HCT116 (cell line): ENCODE data around the gene ZNF580. TPM values are rescaled to one million over a fixed set of nuclear protein-coding genes. Genes with fewer than 3 reads are reported as not detected.

Experiments used
- ATAC-seq: fragments of 200-7000 bp; cut with Tn5 transposase; 2 replicates; pipeline ENCODE4 v1.9.1; 2020; ENCODE audit warnings: mild to moderate bottlenecking, moderate library complexity
- BruUV-seq: library from RNA; stranded (reverse); fragments of 400-500 nt; replicated peaks from 2 replicates; lab custom pipeline; 2021; lab: Mats Ljungman, UMichigan
- CTCF ChIA-PET: fragments of 300-600 bp; sonication (Branson Sonifier 250); formaldehyde crosslinking; loops from one replicate; lab custom pipeline; 2021; ENCODE audit warnings: antibody characterized with exemption; lab: Charles Lee
- POLR2A ChIA-PET: fragments of 300-600, 350-600 bp; sonication (Branson Sonifier 250); formaldehyde crosslinking; loops from one replicate; lab custom pipeline; 2021; ENCODE audit warnings: antibody characterized with exemption; lab: Charles Lee
- RAD21 ChIA-PET, 2 experiments: fragments of 300-600 bp; sonication (Branson Sonifier 250); formaldehyde crosslinking; loops; one replicate each; lab custom pipeline; 2023; ENCODE audit warnings: low total read pairs in 2 of 2; ENCODE audit not compliant: uncharacterized antibody in 2 of 2, unreplicated experiment in 2 of 2, low non-redundant PET in 1 of 2; lab: Charles Lee
- DNase-seq: peaks from one replicate; pipeline ENCODE4 v3.0.0-alpha.2; 2010; ENCODE audit warnings: low read depth, low spot score
- H2AFZ ChIP-seq: fragments of 200-600 bp; shearing (Covaris generic), sonication (generic); 2 replicates; pipeline ENCODE4 v1.6.1; 2017; ENCODE audit warnings: low read depth, mixed run types, mixed read lengths, antibody characterized with exemption, low read length; ENCODE audit not compliant: poor library complexity, severe bottlenecking
- H3K27ac ChIP-seq: 2 replicates; pipeline ENCODE4 v1.5.1; 2012; ENCODE audit warnings: low read depth, low read length
- H3K27me3 ChIP-seq: fragments of 200-600 bp; sonication (generic); 2 replicates; pipeline ENCODE4 v1.6.1; 2016; ENCODE audit warnings: mixed run types, low read length, mixed read lengths; ENCODE audit not compliant: insufficient read depth
- H3K36me3 ChIP-seq, 2 experiments: fragments of 200-500 bp in 1 of 2; fragments of 200-600 bp in 1 of 2; sonication (Bioruptor generic) in 1 of 2; sonication (generic) in 1 of 2; 2 replicates each; pipeline versions ENCODE4 v1.5.1 to v1.6.1; 2014 to 2016; ENCODE audit warnings: low read length in 2 of 2, inconsistent platforms in 1 of 2, mixed read lengths in 1 of 2, mixed run types in 1 of 2; ENCODE audit not compliant: insufficient read depth in 2 of 2, control insufficient read depth in 1 of 2
- H3K4me1 ChIP-seq, 2 experiments: fragments of 200-600 bp in 1 of 2; sonication (generic) in 1 of 2; 2 replicates each; pipeline versions ENCODE4 v1.5.1 to v1.6.1; 2012 to 2017; ENCODE audit warnings: low read length in 2 of 2, inconsistent platforms in 1 of 2, mild to moderate bottlenecking in 1 of 2, mixed read lengths in 1 of 2, mixed run types in 1 of 2, moderate library complexity in 1 of 2; ENCODE audit not compliant: insufficient read depth in 2 of 2, control insufficient read depth in 1 of 2
- H3K4me2 ChIP-seq: fragments of 200-600 bp; sonication (generic); 2 replicates; pipeline ENCODE4 v1.6.1; 2017; ENCODE audit warnings: mixed run types, low read length, mixed read lengths
- H3K4me3 ChIP-seq, 2 experiments: fragments of 200-600 bp in 1 of 2; sonication (generic) in 1 of 2; replicated peaks in 1 of 2; 2 replicates each; pipeline ENCODE4 v1.5.1; 2011 to 2016; ENCODE audit warnings: low read length in 2 of 2, control low read depth in 1 of 2, low read depth in 1 of 2, mild to moderate bottlenecking in 1 of 2, mixed read lengths in 1 of 2, mixed run types in 1 of 2
- H3K79me2 ChIP-seq: fragments of 200-600 bp; sonication (generic); 2 replicates; pipeline ENCODE4 v1.6.1; 2017; ENCODE audit warnings: mild to moderate bottlenecking, mixed run types, low read length, moderate library complexity, mixed read lengths; ENCODE audit not compliant: insufficient read depth
- H3K9ac ChIP-seq: fragments of 200-600 bp; sonication (generic); 2 replicates; pipeline ENCODE4 v1.6.1; 2016; ENCODE audit warnings: low read length, mixed read lengths
- H3K9me2 ChIP-seq: fragments of 200-600 bp; sonication (generic), shearing (Covaris generic); 2 replicates; pipeline ENCODE4 v1.6.1; 2017; ENCODE audit warnings: mixed run types, mild to moderate bottlenecking, moderate library complexity; ENCODE audit not compliant: insufficient read depth
- H3K9me3 ChIP-seq, 2 experiments: fragments of 200-500 bp in 1 of 2; fragments of 200-600 bp in 1 of 2; sonication (Bioruptor generic) in 1 of 2; sonication (generic) in 1 of 2; 2 replicates each; pipeline ENCODE4 v1.6.1; 2014 to 2017; ENCODE audit warnings: low read length in 2 of 2, mixed read lengths in 2 of 2, inconsistent platforms in 1 of 2, low read depth in 1 of 2, mild to moderate bottlenecking in 1 of 2, mixed run types in 1 of 2, moderate library complexity in 1 of 2; ENCODE audit not compliant: control insufficient read depth in 1 of 2, insufficient read depth in 1 of 2
- H4K20me1 ChIP-seq: fragments of 200-600 bp; sonication (generic), shearing (Covaris generic); 2 replicates; pipeline ENCODE4 v1.6.1; 2017; ENCODE audit warnings: mixed run types, mild to moderate bottlenecking, moderate library complexity; ENCODE audit not compliant: insufficient read depth
- ATF3 ChIP-seq: IDR thresholded peaks from 2 replicates; pipeline ENCODE4 v1.6.1; 2012
- CBX3 ChIP-seq: IDR thresholded peaks from 2 replicates; pipeline ENCODE4 v1.6.1; 2012; ENCODE audit warnings: low read depth
- CEBPB ChIP-seq: IDR thresholded peaks from 2 replicates; pipeline ENCODE4 v1.6.1; 2012; ENCODE audit warnings: low read depth
- ELF1 ChIP-seq: IDR thresholded peaks from 2 replicates; pipeline ENCODE4 v1.6.1; 2012; ENCODE audit warnings: low read depth, borderline replicate concordance
- EZH2phosphoT487 ChIP-seq: fragments of 200-600 bp; IDR thresholded peaks from 2 replicates; pipeline ENCODE4 v1.6.1; 2018; ENCODE audit warnings: antibody characterized with exemption, borderline replicate concordance
- JUND ChIP-seq: IDR thresholded peaks from 2 replicates; pipeline ENCODE4 v1.6.1; 2012
- MAX ChIP-seq: IDR thresholded peaks from 2 replicates; pipeline ENCODE4 v1.6.1; 2012
- POLR2A ChIP-seq: IDR thresholded peaks from 2 replicates; pipeline ENCODE4 v1.7.0; 2011; ENCODE audit warnings: borderline replicate concordance; ENCODE audit not compliant: insufficient read depth, insufficient read length; ENCODE audit errors: extremely low read depth
- POLR2AphosphoS5 ChIP-seq: IDR thresholded peaks from 2 replicates; pipeline ENCODE4 v1.6.1; 2011; ENCODE audit warnings: mild to moderate bottlenecking, low read depth, low read length, moderate library complexity
- SP1 ChIP-seq: IDR thresholded peaks from 2 replicates; pipeline ENCODE4 v1.6.1; 2012; ENCODE audit warnings: low read depth
- SRF ChIP-seq: IDR thresholded peaks from 2 replicates; pipeline ENCODE4 v1.6.1; 2012; ENCODE audit warnings: low read depth
- TCF7L2 ChIP-seq: IDR thresholded peaks from 2 replicates; pipeline ENCODE4 v1.7.0; 2011; ENCODE audit warnings: borderline replicate concordance, inconsistent platforms; ENCODE audit not compliant: insufficient read depth, insufficient read length; ENCODE audit errors: extremely low read depth
- YY1 ChIP-seq: IDR thresholded peaks from 2 replicates; pipeline ENCODE4 v1.6.1; 2011; ENCODE audit warnings: low read length, low read depth, moderate library complexity, mild to moderate bottlenecking; ENCODE audit not compliant: insufficient replicate concordance; ENCODE audit errors: extremely low read depth
- ZBTB33 ChIP-seq: IDR thresholded peaks from 2 replicates; pipeline ENCODE4 v1.6.1; 2011; ENCODE audit warnings: mild to moderate bottlenecking, low read length, moderate library complexity; ENCODE audit not compliant: insufficient replicate concordance; ENCODE audit errors: extremely low read depth
- ZFX ChIP-seq: fragments of 450-650 bp; IDR thresholded peaks from 2 replicates; pipeline ENCODE4 v1.6.1; 2017
- intact Hi-C: fragments of 100-400 bp; cut with micrococcal nuclease; formaldehyde crosslinking; loops from 2 replicates; pipeline ENCODE4 v1.10.0; 2022
- total RNA-seq: library from RNA; stranded (reverse); gene quantifications from one replicate; pipeline ENCODE4 v1.2.1, GENCODE V29; 2021; ENCODE audit not compliant: unreplicated experiment
- TF ChIP-seq, protein P1 (sequence below), 3 experiments: fragments of 200-600 bp in 1 of 3; sonication (generic) in 1 of 3; IDR thresholded peaks in 2 of 3; conservative IDR thresholded peaks in 1 of 3; 2 replicates each; pipeline ENCODE4 v1.5.1; 2012 to 2017; ENCODE audit warnings: low read depth in 2 of 3, low read length in 2 of 3, antibody characterized with exemption in 1 of 3, borderline replicate concordance in 1 of 3, control low read depth in 1 of 3, mild to moderate bottlenecking in 1 of 3, mixed read lengths in 1 of 3, mixed run types in 1 of 3, moderate library complexity in 1 of 3; ENCODE audit not compliant: insufficient read depth in 1 of 3
- TF ChIP-seq, protein P2 (sequence below): IDR thresholded peaks from 2 replicates; pipeline ENCODE4 v1.6.1; 2012; ENCODE audit warnings: low read depth

Gene ZNF580
- total RNA-seq, 1 experiment from 2014 or later, result 36.7 TPM

DNA sequence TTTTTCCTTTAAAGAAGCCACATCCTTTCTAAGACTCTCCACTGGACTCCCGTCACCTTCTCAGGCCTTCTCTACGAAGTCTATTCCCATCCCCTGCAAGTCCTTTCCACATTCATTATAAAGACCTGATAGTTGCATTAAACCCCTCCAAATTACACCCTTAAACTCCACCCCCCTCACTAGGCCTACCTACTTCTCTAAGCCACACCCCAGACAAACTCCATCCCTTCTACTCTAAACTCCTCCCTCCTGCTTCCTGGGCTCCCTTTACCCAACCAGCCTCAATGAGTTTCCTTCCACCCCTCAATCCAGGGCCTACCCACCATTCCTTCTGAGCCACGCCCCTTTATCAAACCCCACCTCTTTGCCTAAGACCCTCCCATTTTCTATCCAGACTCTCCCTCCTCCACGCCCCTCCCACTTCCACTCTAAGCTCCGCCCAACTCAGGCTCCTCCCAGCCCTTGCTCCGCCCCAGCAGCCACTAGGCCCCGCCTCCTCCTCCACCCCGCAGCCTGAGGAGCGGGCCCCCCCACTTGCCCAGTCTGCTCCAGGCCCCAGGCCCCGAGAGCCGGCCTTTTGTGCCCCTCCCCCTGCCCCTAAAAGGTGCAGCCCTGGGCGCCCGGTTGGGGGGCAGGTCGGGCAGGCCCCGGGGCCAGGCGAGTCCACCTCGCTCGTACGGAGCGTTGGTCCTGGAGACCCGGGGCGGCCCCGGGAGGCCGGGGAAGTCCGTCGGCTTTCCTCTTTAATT is 41.9 kb upstream of the ZNF580 start:
- H3K9me3 ChIP-seq, result no peaks in the 10 kb centered on the region
- peak overlapping the region; percentile 83 for H3K27ac ChIP-seq
- no peaks in the 10 kb centered on the region for H3K27me3 ChIP-seq
- CTCF ChIA-PET, result interaction anchor here (1.0 to 2.5 kb wide), 8 partner anchors 11 to 452 kb away, joined by 4 to 14 read pairs (median 6); no protein-coding TSS in a partner anchor
- peak; percentile 79 for ATAC-seq
- H4K20me1 ChIP-seq, result no peaks in the 10 kb centered on the region
- H3K4me1 ChIP-seq, result peaks cover 21 to 33% of the 10 kb centered on the region in 2 experiments; a peak in 3 of 4 replicates
- no peak for TF ChIP-seq EZH2phosphoT487
- TF ChIP-seq CEBPB, result no peak
- peak; percentile 7; the same call in 1 of the 2 replicates for TF ChIP-seq SP1
- TF ChIP-seq ZFX, result peak; percentile 74
- TF ChIP-seq CBX3, result no peak
- no peak for TF ChIP-seq ZBTB33
- no peak for TF ChIP-seq MAX
- TF ChIP-seq YY1, result no peak
- TF ChIP-seq, protein P1, sequence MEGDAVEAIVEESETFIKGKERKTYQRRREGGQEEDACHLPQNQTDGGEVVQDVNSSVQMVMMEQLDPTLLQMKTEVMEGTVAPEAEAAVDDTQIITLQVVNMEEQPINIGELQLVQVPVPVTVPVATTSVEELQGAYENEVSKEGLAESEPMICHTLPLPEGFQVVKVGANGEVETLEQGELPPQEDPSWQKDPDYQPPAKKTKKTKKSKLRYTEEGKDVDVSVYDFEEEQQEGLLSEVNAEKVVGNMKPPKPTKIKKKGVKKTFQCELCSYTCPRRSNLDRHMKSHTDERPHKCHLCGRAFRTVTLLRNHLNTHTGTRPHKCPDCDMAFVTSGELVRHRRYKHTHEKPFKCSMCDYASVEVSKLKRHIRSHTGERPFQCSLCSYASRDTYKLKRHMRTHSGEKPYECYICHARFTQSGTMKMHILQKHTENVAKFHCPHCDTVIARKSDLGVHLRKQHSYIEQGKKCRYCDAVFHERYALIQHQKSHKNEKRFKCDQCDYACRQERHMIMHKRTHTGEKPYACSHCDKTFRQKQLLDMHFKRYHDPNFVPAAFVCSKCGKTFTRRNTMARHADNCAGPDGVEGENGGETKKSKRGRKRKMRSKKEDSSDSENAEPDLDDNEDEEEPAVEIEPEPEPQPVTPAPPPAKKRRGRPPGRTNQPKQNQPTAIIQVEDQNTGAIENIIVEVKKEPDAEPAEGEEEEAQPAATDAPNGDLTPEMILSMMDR (IDR thresholded peaks at IDR 0.05 in 2 of 3, conservative IDR thresholded peaks at IDR 0.05 in 1 of 3; ENCODE audit: borderline replicate concordance in 1 of 3, insufficient read depth in 1 of 3, low read depth in 2 of 3, low read length in 2 of 3), result no peak
- TF ChIP-seq ELF1, result no peak
- no peak for TF ChIP-seq POLR2A
- TF ChIP-seq, protein P2, sequence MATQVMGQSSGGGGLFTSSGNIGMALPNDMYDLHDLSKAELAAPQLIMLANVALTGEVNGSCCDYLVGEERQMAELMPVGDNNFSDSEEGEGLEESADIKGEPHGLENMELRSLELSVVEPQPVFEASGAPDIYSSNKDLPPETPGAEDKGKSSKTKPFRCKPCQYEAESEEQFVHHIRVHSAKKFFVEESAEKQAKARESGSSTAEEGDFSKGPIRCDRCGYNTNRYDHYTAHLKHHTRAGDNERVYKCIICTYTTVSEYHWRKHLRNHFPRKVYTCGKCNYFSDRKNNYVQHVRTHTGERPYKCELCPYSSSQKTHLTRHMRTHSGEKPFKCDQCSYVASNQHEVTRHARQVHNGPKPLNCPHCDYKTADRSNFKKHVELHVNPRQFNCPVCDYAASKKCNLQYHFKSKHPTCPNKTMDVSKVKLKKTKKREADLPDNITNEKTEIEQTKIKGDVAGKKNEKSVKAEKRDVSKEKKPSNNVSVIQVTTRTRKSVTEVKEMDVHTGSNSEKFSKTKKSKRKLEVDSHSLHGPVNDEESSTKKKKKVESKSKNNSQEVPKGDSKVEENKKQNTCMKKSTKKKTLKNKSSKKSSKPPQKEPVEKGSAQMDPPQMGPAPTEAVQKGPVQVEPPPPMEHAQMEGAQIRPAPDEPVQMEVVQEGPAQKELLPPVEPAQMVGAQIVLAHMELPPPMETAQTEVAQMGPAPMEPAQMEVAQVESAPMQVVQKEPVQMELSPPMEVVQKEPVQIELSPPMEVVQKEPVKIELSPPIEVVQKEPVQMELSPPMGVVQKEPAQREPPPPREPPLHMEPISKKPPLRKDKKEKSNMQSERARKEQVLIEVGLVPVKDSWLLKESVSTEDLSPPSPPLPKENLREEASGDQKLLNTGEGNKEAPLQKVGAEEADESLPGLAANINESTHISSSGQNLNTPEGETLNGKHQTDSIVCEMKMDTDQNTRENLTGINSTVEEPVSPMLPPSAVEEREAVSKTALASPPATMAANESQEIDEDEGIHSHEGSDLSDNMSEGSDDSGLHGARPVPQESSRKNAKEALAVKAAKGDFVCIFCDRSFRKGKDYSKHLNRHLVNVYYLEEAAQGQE, result no peak
- no peak for TF ChIP-seq TCF7L2
- TF ChIP-seq ATF3, result no peak
- no peak for TF ChIP-seq SRF
- TF ChIP-seq JUND, result no peak
- peak; percentile 44 for TF ChIP-seq POLR2AphosphoS5
- BruUV-seq, result no TSS peak
- peaks cover 4% of the 10 kb centered on the region; the same call in 1 of the 2 replicates for H3K79me2 ChIP-seq
- H3K4me2 ChIP-seq, result peak overlapping the region; percentile 96
- DNase-seq, result peak; percentile 98
- intact Hi-C loops, result loop anchor here (1.0 kb wide), 1 partner anchor 25 kb away; the partner anchor contains the start of gene ZNF784
- H3K9ac ChIP-seq, result peak overlapping the region; percentile 80
- peaks cover 3 to 18% of the 10 kb centered on the region in 2 experiments for H3K36me3 ChIP-seq
- H2AFZ ChIP-seq, result no peak overlapping the region
- H3K4me3 ChIP-seq, result peak overlapping the region; percentile 56 to 67
- H3K9me2 ChIP-seq, result no peaks in the 10 kb centered on the region
- POLR2A ChIA-PET, result interaction anchor here (0.5 to 1.8 kb wide), 15 partner anchors 8 to 593 kb away, joined by 3 to 9 read pairs (median 3); partner anchors contain the start of genes U2AF2, ZNF581, ZNF628 and ZNF784
- RAD21 ChIA-PET, result no interaction called here
